H9 (cell line): ENCODE data around the gene RBFOX2. TPM values are rescaled to one million over a fixed set of nuclear protein-coding genes. Genes with fewer than 3 reads are reported as not detected.

Source experiments
- DNase-seq: peaks from one replicate; pipeline ENCODE4 v3.0.0-alpha.2; 2017
- H2AFZ ChIP-seq: one replicate; pipeline ENCODE4 v1.6.1; 2013; ENCODE audit warnings: mild to moderate bottlenecking, low read length, control low read depth, moderate library complexity
- H2AK5ac ChIP-seq: 2 replicates; pipeline ENCODE4 v1.6.1; 2013; ENCODE audit warnings: low read length, control low read depth, mixed read lengths; ENCODE audit not compliant: insufficient read length
- H2BK120ac ChIP-seq: one replicate; pipeline ENCODE4 v1.6.1; 2013; ENCODE audit warnings: low read depth, mild to moderate bottlenecking, low read length, control low read depth, inconsistent platforms; ENCODE audit not compliant: poor library complexity, severe bottlenecking
- H2BK12ac ChIP-seq: 2 replicates; pipeline ENCODE4 v1.6.1; 2013; ENCODE audit warnings: low read length, control low read depth, mixed read lengths, low read depth; ENCODE audit not compliant: insufficient read length
- H2BK15ac ChIP-seq: 2 replicates; pipeline ENCODE4 v1.6.1; 2013; ENCODE audit warnings: low read depth, low read length, control low read depth
- H2BK20ac ChIP-seq: one replicate; pipeline ENCODE4 v1.6.1; 2013; ENCODE audit warnings: low read depth, mild to moderate bottlenecking, low read length, control low read depth, inconsistent platforms; ENCODE audit not compliant: poor library complexity, severe bottlenecking
- H2BK5ac ChIP-seq: 2 replicates; pipeline ENCODE4 v1.6.1; 2013; ENCODE audit warnings: low read length, control low read depth, mixed read lengths; ENCODE audit not compliant: insufficient read length
- H3K14ac ChIP-seq: 2 replicates; pipeline ENCODE4 v1.6.1; 2013; ENCODE audit warnings: low read length, control low read depth; ENCODE audit not compliant: insufficient read depth
- H3K18ac ChIP-seq: 2 replicates; pipeline ENCODE4 v1.6.1; 2013; ENCODE audit warnings: low read depth, mild to moderate bottlenecking, mixed read lengths, low read length, control low read depth; ENCODE audit not compliant: insufficient read length
- H3K23ac ChIP-seq: 2 replicates; pipeline ENCODE4 v1.6.1; 2013; ENCODE audit warnings: low read length, control low read depth, mixed read lengths, low read depth; ENCODE audit not compliant: insufficient read length
- H3K23me2 ChIP-seq: 2 replicates; pipeline ENCODE4 v1.6.1; 2013; ENCODE audit warnings: low read depth, mild to moderate bottlenecking, mixed read lengths, low read length, control low read depth; ENCODE audit not compliant: insufficient read length, poor library complexity, severe bottlenecking
- H3K27ac ChIP-seq: 2 replicates; pipeline ENCODE4 v1.5.1; 2013; ENCODE audit warnings: low read length, control low read depth, mixed read lengths, low read depth; ENCODE audit not compliant: insufficient read length
- H3K27me3 ChIP-seq: 2 replicates; pipeline ENCODE4 v1.6.1; 2013; ENCODE audit warnings: low read length, control low read depth, inconsistent platforms; ENCODE audit not compliant: insufficient read depth
- H3K4ac ChIP-seq: 2 replicates; pipeline ENCODE4 v1.6.1; 2013; ENCODE audit warnings: low read depth, mild to moderate bottlenecking, control low read depth, inconsistent platforms, low read length, moderate library complexity
- H3K4me1 ChIP-seq: 2 replicates; pipeline ENCODE4 v1.6.1; 2013; ENCODE audit warnings: low read length, control low read depth, inconsistent platforms; ENCODE audit not compliant: insufficient read depth
- H3K4me2 ChIP-seq: 2 replicates; pipeline ENCODE4 v1.6.1; 2013; ENCODE audit warnings: low read length, control low read depth, mixed read lengths; ENCODE audit not compliant: insufficient read length, insufficient read depth
- H3K56ac ChIP-seq: 2 replicates; pipeline ENCODE4 v1.6.1; 2013; ENCODE audit warnings: low read depth, mild to moderate bottlenecking, mixed read lengths, low read length, control low read depth; ENCODE audit not compliant: insufficient read length
- H3K79me1 ChIP-seq: 2 replicates; pipeline ENCODE4 v1.6.1; 2013; ENCODE audit warnings: low read depth, mild to moderate bottlenecking, moderate library complexity, low read length, control low read depth, inconsistent platforms; ENCODE audit not compliant: insufficient read depth, poor library complexity, severe bottlenecking
- H3K79me2 ChIP-seq: 2 replicates; pipeline ENCODE4 v1.6.1; 2013; ENCODE audit warnings: low read length, control low read depth, inconsistent platforms; ENCODE audit not compliant: insufficient read depth
- H3K9ac ChIP-seq: 2 replicates; pipeline ENCODE4 v1.6.1; 2013; ENCODE audit warnings: low read length, control low read depth, mixed read lengths; ENCODE audit not compliant: insufficient read length; ENCODE audit errors: extremely low read depth
- H3K9me3 ChIP-seq: one replicate; pipeline ENCODE4 v1.6.1; 2013; ENCODE audit warnings: low read depth, low read length, inconsistent platforms; ENCODE audit not compliant: control insufficient read depth
- H3T11ph ChIP-seq: one replicate; pipeline ENCODE4 v1.6.1; 2013; ENCODE audit warnings: mild to moderate bottlenecking, low read length, control low read depth, inconsistent platforms
- H4K20me1 ChIP-seq: one replicate; pipeline ENCODE4 v1.6.1; 2013; ENCODE audit not compliant: control insufficient read depth, insufficient read length, insufficient read depth
- H4K5ac ChIP-seq: 2 replicates; pipeline ENCODE4 v1.6.1; 2013; ENCODE audit warnings: low read depth, mild to moderate bottlenecking, mixed read lengths, low read length, control low read depth; ENCODE audit not compliant: insufficient read length
- H4K8ac ChIP-seq: replicated peaks from 2 replicates; pipeline ENCODE4 v1.6.1; 2013; ENCODE audit warnings: low read length, control low read depth, mixed read lengths, low read depth; ENCODE audit not compliant: insufficient read length
- H4K91ac ChIP-seq: 2 replicates; pipeline ENCODE4 v1.6.1; 2013; ENCODE audit warnings: low read depth, mild to moderate bottlenecking, moderate library complexity, mixed read lengths, low read length, control low read depth; ENCODE audit not compliant: insufficient read length
- H3K27ac Mint-ChIP-seq, 3 experiments: 2 replicates in 2 of 3; 3 replicates in 1 of 3; pipeline ENCODE4 v1.8.0; 2020 to 2021; ENCODE audit warnings: mixed read lengths in 3 of 3, mild to moderate bottlenecking in 1 of 3, moderate library complexity in 1 of 3
- H3K27me3 Mint-ChIP-seq: 2 replicates; pipeline ENCODE4 v1.8.0; 2021; ENCODE audit warnings: low read depth, mild to moderate bottlenecking, moderate library complexity, mixed read lengths
- H3K36me3 Mint-ChIP-seq, 3 experiments: 2 replicates in 2 of 3; 3 replicates in 1 of 3; pipeline ENCODE4 v1.8.0; 2020 to 2021; ENCODE audit warnings: low read depth in 3 of 3, mixed read lengths in 3 of 3; ENCODE audit not compliant: insufficient read depth in 1 of 3
- H3K4me1 Mint-ChIP-seq, 2 experiments: 2 replicates each; pipeline ENCODE4 v1.8.0; 2020; ENCODE audit warnings: mixed read lengths in 2 of 2
- H3K4me3 Mint-ChIP-seq, 2 experiments: 2 replicates in 1 of 2; 3 replicates in 1 of 2; pipeline ENCODE4 v1.8.0; 2020 to 2021; ENCODE audit warnings: mild to moderate bottlenecking in 2 of 2, mixed read lengths in 2 of 2, moderate library complexity in 1 of 2
- H3K9me3 Mint-ChIP-seq, 2 experiments: 2 replicates in 1 of 2; 3 replicates in 1 of 2; pipeline ENCODE4 v1.8.0; 2020; ENCODE audit warnings: mild to moderate bottlenecking in 2 of 2, mixed read lengths in 2 of 2, moderate library complexity in 1 of 2
- CTCF ChIP-seq: fragments of 200-600 bp; sonication (generic); conservative IDR thresholded peaks from 3 replicates; pipeline ENCODE4 v1.8.0; 2021; ENCODE audit warnings: antibody characterized with exemption, mild to moderate bottlenecking
- WGBS: extraction: QIAGEN DNeasy Blood & Tissue Kit; methylation state at CpG from one replicate; pipeline ENCODE4 v1.1.7; 2013; ENCODE audit warnings: missing lambda C conversion rate, low lambda C conversion rate, mixed read lengths; ENCODE audit not compliant: insufficient read length; ENCODE audit errors: extremely low coverage; 5-methylcytosine and 5-hydroxymethylcytosine counted together
- total RNA-seq: library from RNA; stranded (reverse); gene quantifications from 2 replicates; pipeline ENCODE4 v1.2.1, GENCODE V29; 2021

Gene RBFOX2
- total RNA-seq, 1 experiment from 2014 or later, result 84.7 TPM

- no peak overlapping the region for H4K8ac ChIP-seq
- no peak overlapping the region for H3K9ac ChIP-seq
- no peak overlapping the region for H3K14ac ChIP-seq
- no peak for TF ChIP-seq CTCF
- H2BK15ac ChIP-seq, result no peak overlapping the region
- H4K91ac ChIP-seq, result no peak overlapping the region
- DNase-seq, result no peak
- H4K20me1 ChIP-seq, result no peaks in the 10 kb centered on the region
- no peak overlapping the region for H3K27ac ChIP-seq
- Mint-ChIP-seq H3K4me3 (no peak overlapping the region), H3K4me1 (peaks cover 26 to 36% of the 10 kb centered on the region in 2 experiments), H3K36me3 (no peaks in the 10 kb centered on the region), H3K27ac (no peak overlapping the region), H3K9me3 (no peaks in the 10 kb centered on the region; a peak in 1 of 5 replicates), H3K27me3 (peaks cover 6% of the 10 kb centered on the region)
- H3K56ac ChIP-seq, result no peak overlapping the region
- H3K79me2 ChIP-seq, result peaks cover under 1% of the 10 kb centered on the region; the same call in 1 of the 2 replicates
- H2AFZ ChIP-seq, result no peak overlapping the region
- no peak overlapping the region for H3K4ac ChIP-seq
- no peak overlapping the region for H2BK5ac ChIP-seq
- H2BK20ac ChIP-seq, result no peak overlapping the region
- WGBS, result no CpG with 5 or more reads among the region's 6 CpGs
- H3T11ph ChIP-seq, result no peak overlapping the region
- no peak overlapping the region for H3K23ac ChIP-seq
- no peak overlapping the region for H3K18ac ChIP-seq
- H3K9me3 ChIP-seq, result no peaks in the 10 kb centered on the region
- no peak overlapping the region for H2BK12ac ChIP-seq
- peaks cover 5% of the 10 kb centered on the region for H3K23me2 ChIP-seq
- H2AK5ac ChIP-seq, result no peak overlapping the region
- H2BK120ac ChIP-seq, result no peak overlapping the region
- no peaks in the 10 kb centered on the region for H3K4me1 ChIP-seq
- H3K79me1 ChIP-seq, result no peaks in the 10 kb centered on the region
- no peak overlapping the region for H3K4me2 ChIP-seq
- no peak overlapping the region for H4K5ac ChIP-seq
- H3K27me3 ChIP-seq, result no peaks in the 10 kb centered on the region
These were observed 4.0 kb upstream of the RBFOX2 start for GRCh38 chr22:36032611-36033010.
